HepG2 (cell line): ENCODE results near the gene GSPT1. TPM values are rescaled to one million over a fixed set of nuclear protein-coding genes. Genes with fewer than 3 reads are reported as not detected.

ENCODE experiments used
- ARID5B ChIP-seq: IDR thresholded peaks from 2 replicates; pipeline ENCODE4 v1.4.0; 2020; ENCODE audit warnings: mild to moderate bottlenecking, missing genetic modification reagents
- PAF1 ChIP-seq: IDR thresholded peaks from 2 replicates; pipeline ENCODE4 v1.6.1; 2016; ENCODE audit warnings: missing genetic modification reagents, missing compliant biosample characterization
- SRY ChIP-seq: sonication (generic); formaldehyde crosslinking; IDR thresholded peaks from 2 replicates; pipeline ENCODE4 v1.8.0; 2022; ENCODE audit warnings: mild to moderate bottlenecking, missing genetic modification reagents
- ZNF136 ChIP-seq: sonication (generic); formaldehyde crosslinking; IDR thresholded peaks from 2 replicates; pipeline ENCODE4 v1.8.1; 2022; ENCODE audit warnings: low read depth, mild to moderate bottlenecking, moderate library complexity, missing genetic modification reagents
- ZNF24 ChIP-seq: fragments of 450-650 bp; IDR thresholded peaks from 2 replicates; pipeline ENCODE4 v1.6.1; 2017; ENCODE audit warnings: antibody characterized with exemption, mild to moderate bottlenecking
- ZNF333 ChIP-seq: sonication (generic); formaldehyde crosslinking; IDR thresholded peaks from 2 replicates; pipeline ENCODE4 v1.4.0; 2020; ENCODE audit warnings: mild to moderate bottlenecking, missing genetic modification reagents, borderline replicate concordance
- ZNF484 ChIP-seq: sonication (generic); formaldehyde crosslinking; IDR thresholded peaks from 2 replicates; pipeline ENCODE4 v1.5.1; 2020; ENCODE audit warnings: mild to moderate bottlenecking, low read depth, missing genetic modification reagents, borderline replicate concordance
- ZNF512B ChIP-seq: sonication (generic); formaldehyde crosslinking; IDR thresholded peaks from 2 replicates; pipeline ENCODE4 v1.5.1; 2020; ENCODE audit warnings: missing genetic modification reagents, mild to moderate bottlenecking, borderline replicate concordance
- polyA plus RNA-seq, 8 experiments: library from polyadenylated mRNA; depleted of rRNA in 3 of 8; stranded (reverse) in 7 of 8; unstranded in 1 of 8; fragments of >200 nt; fragmentation: Illumina TruSeq in 4 of 8; extraction: Trizol in 4 of 8; gene quantifications; 2 replicates each; pipeline versions ENCODE4 v1.2.1 to v1.2.3, GENCODE V29; 2011 to 2016; ENCODE audit warnings: low read depth in 4 of 8, missing spikeins in 1 of 8, mixed read lengths in 1 of 8; ENCODE audit not compliant: insufficient read depth in 1 of 8
- total RNA-seq, 5 experiments: library from RNA; depleted of rRNA; stranded (reverse); fragments of >200 nt; fragmentation: Illumina TruSeq; extraction: Trizol; gene quantifications; 2 replicates each; pipeline ENCODE4 v1.2.3, GENCODE V29; 2016; ENCODE audit warnings: low read depth in 1 of 5

Gene GSPT1
- total and polyA plus RNA-seq, 2 of the 13 experiments (the other 11 are each of a cell fraction or from before 2014, with no cell fraction given), result 120 to 316 TPM

GRCh38 chr16:11868412-11868980 is 47.3 kb downstream of the GSPT1 start (continued):
- TF ChIP-seq ARID5B (CRISPR knock-in tag) (no peak), ZNF333 (no peak), PAF1 (CRISPR knock-in tag) (peak; percentile 35; the same call in 1 of the 2 replicates), SRY (CRISPR knock-in tag) (no peak), ZNF484 (CRISPR knock-in tag) (no peak), ZNF24 (no peak), ZNF512B (CRISPR knock-in tag) (0 out of 2 replicates have a peak, but pooled peaks have one; percentile 59), ZNF136 (CRISPR knock-in tag) (no peak)
